Lower lobe of right lung (tissue), 2 donors: ENCODE data around the gene CCDC12. TPM values are rescaled to one million over a fixed set of nuclear protein-coding genes. Genes with fewer than 3 reads are reported as not detected.

Experiments
- ATAC-seq, 2 donors: fragments of 200-7000 bp; cut with Tn5 transposase; one replicate each; pipeline ENCODE4 v1.9.1; 2020 to 2022; ENCODE audit warnings: mild to moderate bottlenecking in 2 of 2, moderate library complexity in 2 of 2
- DNase-seq: peaks from one replicate; pipeline ENCODE4 v3.0.0-alpha.2; 2020
- H3K27ac ChIP-seq: fragments of 200-600 bp; one replicate; pipeline ENCODE4 v1.8.0; 2022
- H3K27me3 ChIP-seq: fragments of 200-600 bp; one replicate; pipeline ENCODE4 v1.8.0; 2022; ENCODE audit warnings: low read depth
- H3K36me3 ChIP-seq: fragments of 200-600 bp; one replicate; pipeline ENCODE4 v1.8.0; 2022; ENCODE audit warnings: mild to moderate bottlenecking
- H3K4me1 ChIP-seq: fragments of 200-600 bp; one replicate; pipeline ENCODE4 v1.8.0; 2022
- H3K4me3 ChIP-seq: fragments of 200-600 bp; one replicate; pipeline ENCODE4 v1.8.0; 2022; ENCODE audit warnings: mild to moderate bottlenecking
- H3K9me3 ChIP-seq: fragments of 200-600 bp; one replicate; pipeline ENCODE4 v1.8.0; 2022
- CTCF ChIP-seq: fragments of 200-600 bp; IDR thresholded peaks from one replicate; pipeline ENCODE4 v1.8.0; 2022; ENCODE audit warnings: antibody characterized with exemption, mild to moderate bottlenecking
- intact Hi-C: fragments of 100-400 bp; cut with DNase I; formaldehyde crosslinking; loops from one replicate; pipeline ENCODE4 v1.11.0; 2022
- total RNA-seq: library from RNA; stranded (reverse); fragmentation: NEBNext Ultra II Directional; extraction: Animal tissue kit (Norgen Biotek cat#: 25700); gene quantifications from one replicate; pipeline ENCODE4 v1.2.1, GENCODE V29; 2021
- donor health status: DM: no; HTN: yes; CAD: no; lungs with severe emphysema.

CCDC12 gene
- total RNA-seq, 1 donor from 2014 or later: 42.9 TPM

GRCh38 chr3:46950177-46950576 lies 26.4 kb downstream of the CCDC12 start:
- H3K9me3 ChIP-seq: no peaks in the 10 kb centered on the region
- no peaks in the 10 kb centered on the region for H3K36me3 ChIP-seq
- intact Hi-C loops: no loop called here
- H3K4me1 ChIP-seq: peaks cover 98% of the 10 kb centered on the region
- peak overlapping the region; percentile 85 for H3K27ac ChIP-seq
- no peak overlapping the region for H3K4me3 ChIP-seq
- DNase-seq (no peak), ATAC-seq (no peak)
- no peaks in the 10 kb centered on the region for H3K27me3 ChIP-seq
- TF ChIP-seq CTCF: no peak

GRCh38 chr3:46948830-46949671 lies 27.5 kb downstream of the CCDC12 start:
- peaks cover 98% of the 10 kb centered on the region for H3K4me1 ChIP-seq
- H3K27me3 ChIP-seq: no peaks in the 10 kb centered on the region
- intact Hi-C loops: no loop called here
- no peak overlapping the region for H3K4me3 ChIP-seq
- TF ChIP-seq CTCF: no peak
- no peaks in the 10 kb centered on the region for H3K9me3 ChIP-seq
- H3K36me3 ChIP-seq: no peaks in the 10 kb centered on the region
- ATAC-seq (peak; percentile 30 to 72), DNase-seq (peak; percentile 73)
- H3K27ac ChIP-seq: peak overlapping the region; percentile 85

DNA sequence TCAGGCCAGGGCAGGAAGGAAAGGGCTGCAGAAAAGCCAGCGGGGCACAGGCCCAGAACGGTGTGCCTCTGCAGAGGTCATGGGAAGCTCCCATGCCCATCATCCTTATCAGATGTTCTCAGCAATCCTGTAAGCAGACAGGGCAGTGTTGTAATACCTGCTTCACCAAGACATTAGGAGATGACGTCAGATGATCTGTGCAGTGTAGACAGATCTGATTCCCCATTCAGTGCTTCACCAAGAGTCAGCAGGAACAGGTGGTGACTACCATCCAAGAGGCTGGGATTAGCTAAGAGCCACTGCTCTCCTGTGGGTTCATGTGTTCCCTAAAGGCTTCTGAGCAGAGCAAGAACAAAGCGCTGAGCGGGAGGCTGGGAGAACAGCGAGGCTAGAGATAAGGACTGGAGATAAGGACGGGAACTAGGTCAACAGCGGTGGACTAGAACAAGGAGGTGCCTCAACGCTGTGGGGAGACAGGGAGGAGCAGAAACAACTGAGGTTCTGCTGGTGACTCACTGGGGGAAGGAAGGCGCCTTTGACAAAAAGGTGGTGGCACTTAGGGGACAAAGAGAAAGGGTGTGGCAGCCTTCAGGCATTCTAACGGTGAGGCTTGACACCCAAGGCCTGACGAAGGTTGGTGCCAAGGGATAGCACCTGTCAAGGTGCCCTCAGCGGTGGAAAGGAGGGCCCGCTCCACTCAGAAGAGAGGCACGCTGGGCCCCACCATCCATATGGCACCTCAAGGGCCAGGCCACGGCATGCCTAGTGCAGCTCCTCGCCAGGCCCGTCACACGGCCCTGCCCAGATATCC lies 28.4 kb downstream of the CCDC12 start:
- DNase-seq (peak; percentile 82), ATAC-seq (peak; percentile 88)
- Histone ChIP-seq H3K9me3 (no peaks in the 10 kb centered on the region), H3K36me3 (no peaks in the 10 kb centered on the region), H3K4me3 (peak overlapping the region; percentile 9), H3K27ac (peak overlapping the region; percentile 85), H3K4me1 (peaks cover 98% of the 10 kb centered on the region), H3K27me3 (no peaks in the 10 kb centered on the region)
- TF ChIP-seq CTCF: no peak
- intact Hi-C loops: no loop called here

- Histone ChIP-seq H3K4me3 (peak overlapping the region; percentile 9), H3K4me1 (peaks cover 95% of the 10 kb centered on the region), H3K27ac (peak overlapping the region; percentile 85), H3K27me3 (no peaks in the 10 kb centered on the region), H3K36me3 (no peaks in the 10 kb centered on the region), H3K9me3 (no peaks in the 10 kb centered on the region)
- no peak for DNase-seq
- ATAC-seq: no peak
- intact Hi-C loops: no loop called here
- no peak for TF ChIP-seq CTCF
These were observed 29.0 kb downstream of the CCDC12 start for GRCh38 chr3:46947546-46947901.

GRCh38 chr3:46946856-46947545 lies 29.5 kb downstream of the CCDC12 start:
- Histone ChIP-seq H3K9me3 (no peaks in the 10 kb centered on the region), H3K27ac (peak overlapping the region; percentile 85), H3K4me3 (peak overlapping the region; percentile 9), H3K4me1 (peaks cover 94% of the 10 kb centered on the region), H3K36me3 (no peaks in the 10 kb centered on the region), H3K27me3 (no peaks in the 10 kb centered on the region)
- DNase-seq: peak; percentile 60
- no peak for TF ChIP-seq CTCF
- intact Hi-C loops: no loop called here
- peak; percentile 32 for ATAC-seq
